Lower leg skin (tissue), 3 donors: Measurements from ENCODE around the gene ARHGAP15.

Experiments used
- CTCF ChIP-seq, 3 donors: fragments of 450-650 bp; IDR thresholded peaks; one replicate each; pipeline ENCODE4 v1.5.1; 2016; ENCODE audit warnings: antibody characterized with exemption in 3 of 3, mild to moderate bottlenecking in 3 of 3, moderate library complexity in 2 of 3
- POLR2A ChIP-seq, 2 donors: fragments of 450-650 bp; IDR thresholded peaks; one replicate each; pipeline ENCODE4 v1.6.1; 2016 to 2017; ENCODE audit warnings: antibody characterized with exemption in 2 of 2, mild to moderate bottlenecking in 1 of 2, moderate library complexity in 1 of 2

- TF ChIP-seq CTCF (IDR thresholded peaks at IDR 0.05) = no peak
- no peak for TF ChIP-seq POLR2A (IDR thresholded peaks at IDR 0.05)
Observed at GRCh38 chr2:143144813-143145455, 15.7 kb downstream of the ARHGAP15 start.
